ENCODE data around the gene ASB9.
"Not testable (repeated sequence)": the region's sequence is repeated elsewhere in the genome, so short reads cannot be mapped to it uniquely, and the experiment has no call there.

The ASB9 gene

GRCh38 chrX:15277604-15278003 is 7.7 kb upstream of the ASB9 start:
- no peak overlapping the region for H3K4me3 ChIP-seq (ENCODE audit: low read length)
- no peak for TF ChIP-seq CTCF (IDR thresholded peaks at IDR 0.05; ENCODE audit: insufficient read depth, low read depth, low read length, missing control alignments)
- no peak for DNase-seq (ENCODE audit: low read depth)

- TF ChIP-seq CTCF (IDR thresholded peaks at IDR 0.05; ENCODE audit: insufficient read depth, low read depth, low read length, missing control alignments): no peak
- no peak overlapping the region for H3K4me3 ChIP-seq (ENCODE audit: low read length)
- no peak for DNase-seq (ENCODE audit: low read depth)
These were observed 5.1 kb upstream of the ASB9 start for GRCh38 chrX:15274946-15275345.

GRCh38 chrX:15273275-15273674 is 3.4 kb upstream of the ASB9 start:
- DNase-seq (ENCODE audit: low read depth); H3K4me3 ChIP-seq (ENCODE audit: low read length): not testable (repeated sequence)

GRCh38 chrX:15271757-15272156 is 1.9 kb upstream of the ASB9 start:
- no peak overlapping the region for H3K4me3 ChIP-seq (ENCODE audit: low read length)
- DNase-seq (ENCODE audit: low read depth): no peak
- no peak for TF ChIP-seq CTCF (IDR thresholded peaks at IDR 0.05; ENCODE audit: insufficient read depth, low read depth, low read length, missing control alignments)

GRCh38 chrX:15269120-15269519 is 763 bp downstream of the ASB9 start:
- peak; percentile 14 for DNase-seq (ENCODE audit: low read depth)
- TF ChIP-seq CTCF (IDR thresholded peaks at IDR 0.05; ENCODE audit: insufficient read depth, low read depth, low read length, missing control alignments): no peak
- H3K4me3 ChIP-seq (ENCODE audit: low read length): no peak overlapping the region

- no peak for TF ChIP-seq CTCF (IDR thresholded peaks at IDR 0.05; ENCODE audit: insufficient read depth, low read depth, low read length, missing control alignments)
- DNase-seq (ENCODE audit: low read depth): no peak
These were observed 15.0 kb downstream of the ASB9 start for GRCh38 chrX:15254852-15255251.

GRCh38 chrX:15245896-15246295 is 24.0 kb downstream of the ASB9 start:
- no peak for TF ChIP-seq CTCF (IDR thresholded peaks at IDR 0.05; ENCODE audit: insufficient read depth, low read depth, low read length, missing control alignments)
- no peak for DNase-seq (ENCODE audit: low read depth)

More at GRCh38 chrX:15254852-15255251, 15.0 kb downstream of the ASB9 start:
- no peak overlapping the region for H3K4me3 ChIP-seq (ENCODE audit: low read length)

GRCh38 chrX:15244421-15244820 is 25.5 kb downstream of the ASB9 start:
- no peak for DNase-seq (ENCODE audit: low read depth)
- H3K4me3 ChIP-seq (ENCODE audit: low read length): no peak overlapping the region
- TF ChIP-seq CTCF (IDR thresholded peaks at IDR 0.05; ENCODE audit: insufficient read depth, low read depth, low read length, missing control alignments): no peak

More at GRCh38 chrX:15245896-15246295, 24.0 kb downstream of the ASB9 start:
- no peak overlapping the region for H3K4me3 ChIP-seq (ENCODE audit: low read length)

Measured in epithelial cell of esophagus (primary cell).